IMR-90 (cell line): ENCODE data around the gene EXOC3L2. TPM values are rescaled to one million over a fixed set of nuclear protein-coding genes. Genes with fewer than 3 reads are reported as not detected.

Experiments used
- ATAC-seq: fragments of 200-7000 bp; cut with Tn5 transposase; 2 replicates; pipeline ENCODE4 v1.9.1; 2020; ENCODE audit warnings: low read depth, mild to moderate bottlenecking, moderate library complexity
- BruUV-seq: library from RNA; stranded (reverse); fragments of 400-500 nt; replicated peaks from 2 replicates; lab custom pipeline; 2021; lab: Mats Ljungman, UMichigan
- CTCF ChIA-PET: fragments of 300-600 bp; formaldehyde crosslinking; extraction: SDS; loops from one replicate; lab custom pipeline; 2021; ENCODE audit warnings: antibody characterized with exemption; lab: Yijun Ruan, JAX
- POLR2A ChIA-PET: fragments of 300-600 bp; sonication (Branson Sonifier 250); formaldehyde crosslinking; loops from one replicate; lab custom pipeline; 2022; ENCODE audit warnings: antibody characterized with exemption; ENCODE audit not compliant: unreplicated experiment; lab: Charles Lee
- DNase-seq: peaks from one replicate; pipeline ENCODE4 v3.0.0; 2013
- H2AFZ ChIP-seq: replicated peaks from 2 replicates; pipeline ENCODE3; 2013; ENCODE audit warnings: low read length, mild to moderate bottlenecking; ENCODE audit not compliant: poor library complexity
- H2AK5ac ChIP-seq: 2 replicates; pipeline ENCODE4 v1.6.1; 2013; ENCODE audit warnings: low read depth, low read length, inconsistent platforms
- H2AK9ac ChIP-seq: replicated peaks from 2 replicates; pipeline ENCODE3; 2013; ENCODE audit warnings: mild to moderate bottlenecking, low read depth, low read length, moderate library complexity; ENCODE audit not compliant: poor library complexity
- H2BK120ac ChIP-seq: 2 replicates; pipeline ENCODE4 v1.6.1; 2013; ENCODE audit warnings: low read depth, low read length, inconsistent platforms
- H2BK15ac ChIP-seq: 3 replicates; pipeline ENCODE4 v1.6.1; 2013; ENCODE audit warnings: low read depth, low read length, inconsistent platforms
- H2BK20ac ChIP-seq: 2 replicates; pipeline ENCODE4 v1.6.1; 2013; ENCODE audit warnings: low read depth, mild to moderate bottlenecking, inconsistent platforms, low read length, moderate library complexity
- H2BK5ac ChIP-seq: 2 replicates; pipeline ENCODE4 v1.6.1; 2013; ENCODE audit warnings: mild to moderate bottlenecking, low read depth, low read length, inconsistent platforms; ENCODE audit not compliant: poor library complexity, severe bottlenecking
- H3K14ac ChIP-seq: replicated peaks from 2 replicates; pipeline ENCODE4 v1.6.1; 2013; ENCODE audit warnings: low read depth, low read length, inconsistent platforms
- H3K18ac ChIP-seq: 2 replicates; pipeline ENCODE4 v1.6.1; 2013; ENCODE audit warnings: low read depth, low read length, control low read depth
- H3K23ac ChIP-seq: 2 replicates; pipeline ENCODE4 v1.6.1; 2013; ENCODE audit warnings: low read depth, low read length, inconsistent platforms
- H3K27ac ChIP-seq: 2 replicates; pipeline ENCODE4 v1.5.1; 2013; ENCODE audit warnings: mild to moderate bottlenecking, control low read depth, low read length; ENCODE audit not compliant: insufficient read depth
- H3K27me3 ChIP-seq: 2 replicates; pipeline ENCODE4 v1.6.1; 2013; ENCODE audit warnings: low read length; ENCODE audit not compliant: control insufficient read depth, insufficient read depth
- H3K36me3 ChIP-seq: 2 replicates; pipeline ENCODE4 v1.6.1; 2013; ENCODE audit warnings: low read length, mixed read lengths; ENCODE audit not compliant: control insufficient read depth, insufficient read depth
- H3K4ac ChIP-seq: 2 replicates; pipeline ENCODE4 v1.6.1; 2013; ENCODE audit warnings: low read depth, low read length, inconsistent platforms
- H3K4me1 ChIP-seq: 2 replicates; pipeline ENCODE4 v1.6.1; 2013; ENCODE audit warnings: low read length, mixed read lengths; ENCODE audit not compliant: control insufficient read depth, insufficient read depth
- H3K4me2 ChIP-seq: 2 replicates; pipeline ENCODE4 v1.6.1; 2013; ENCODE audit warnings: low read depth, mild to moderate bottlenecking, control low read depth, low read length, moderate library complexity
- H3K4me3 ChIP-seq: 2 replicates; pipeline ENCODE4 v1.5.1; 2013; ENCODE audit warnings: low read depth, mild to moderate bottlenecking, control low read depth, low read length, moderate library complexity; ENCODE audit not compliant: insufficient read depth
- H3K56ac ChIP-seq: 2 replicates; pipeline ENCODE4 v1.6.1; 2013; ENCODE audit warnings: low read length, inconsistent platforms; ENCODE audit not compliant: insufficient read depth; ENCODE audit errors: extremely low read depth
- H3K79me1 ChIP-seq, 2 experiments: 2 replicates each; pipeline ENCODE4 v1.6.1; 2013; ENCODE audit warnings: low read length in 2 of 2, inconsistent platforms in 1 of 2, low read depth in 1 of 2
- H3K9ac ChIP-seq: 2 replicates; pipeline ENCODE4 v1.6.1; 2013; ENCODE audit warnings: low read depth, low read length, control low read depth
- H3K9me1 ChIP-seq: 2 replicates; pipeline ENCODE4 v1.6.1; 2013; ENCODE audit warnings: low read length, inconsistent platforms; ENCODE audit not compliant: insufficient read depth
- H3K9me3 ChIP-seq: 2 replicates; pipeline ENCODE4 v1.6.1; 2013; ENCODE audit warnings: low read length; ENCODE audit not compliant: control insufficient read depth, insufficient read depth
- H4K20me1 ChIP-seq: 2 replicates; pipeline ENCODE4 v1.6.1; 2013; ENCODE audit warnings: low read length, inconsistent platforms; ENCODE audit not compliant: insufficient read depth
- H4K5ac ChIP-seq: 2 replicates; pipeline ENCODE4 v1.6.1; 2013; ENCODE audit warnings: mild to moderate bottlenecking, low read depth, low read length, control low read depth
- H4K8ac ChIP-seq, 2 experiments: 2 replicates each; pipeline ENCODE4 v1.6.1; 2013; ENCODE audit warnings: low read depth in 2 of 2, low read length in 2 of 2, control low read depth in 1 of 2, inconsistent platforms in 1 of 2
- H4K91ac ChIP-seq: 2 replicates; pipeline ENCODE4 v1.6.1; 2013; ENCODE audit warnings: low read depth, low read length, inconsistent platforms; ENCODE audit not compliant: insufficient read depth
- RFX5 ChIP-seq: IDR thresholded peaks from 2 replicates; pipeline ENCODE4 v1.8.0; 2012; ENCODE audit warnings: low read depth, mild to moderate bottlenecking, low read length, moderate library complexity
- WGBS, 2 experiments: methylation state at CpG; one replicate each; pipeline versions ENCODE4 v1.1.5 to v1.1.7; 2013; ENCODE audit warnings: missing lambda C conversion rate in 2 of 2; ENCODE audit not compliant: insufficient read length in 1 of 2; ENCODE audit errors: extremely low coverage in 2 of 2; 5-methylcytosine and 5-hydroxymethylcytosine counted together
- dilution Hi-C: fragments of 300-500 bp; cut with HindIII; formaldehyde crosslinking; loops from one replicate; pipeline ENCODE4 v1.14.3; 2018; ENCODE audit warnings: low sequenced_read_pairs; ENCODE audit not compliant: unreplicated experiment
- in situ Hi-C: fragments of 300-500 bp; cut with MboI; formaldehyde crosslinking; loops from 3 replicates; pipeline ENCODE4 v1.14.3; 2019; ENCODE audit warnings: low sequenced_read_pairs, inconsistent platforms, mixed read lengths
- intact Hi-C: fragments of 100-400 bp; cut with micrococcal nuclease; formaldehyde crosslinking; loops from 2 replicates; pipeline ENCODE4 v1.10.0; 2022
- polyA plus RNA-seq, 3 experiments: library from polyadenylated mRNA; depleted of rRNA; stranded (reverse); fragments of >200 nt; gene quantifications; 2 replicates each; pipeline ENCODE4 v1.2.3, GENCODE V29; 2012; ENCODE audit warnings: low replicate concordance in 1 of 3
- total RNA-seq: library from RNA; depleted of rRNA; stranded (reverse); fragments of >200 nt; gene quantifications from 2 replicates; pipeline ENCODE4 v1.2.3, GENCODE V29; 2012

The EXOC3L2 gene
- total and polyA plus RNA-seq, 2 of the 4 experiments (the other 2 are of a cell fraction), result 0.03 TPM; not detected in 1

DNA sequence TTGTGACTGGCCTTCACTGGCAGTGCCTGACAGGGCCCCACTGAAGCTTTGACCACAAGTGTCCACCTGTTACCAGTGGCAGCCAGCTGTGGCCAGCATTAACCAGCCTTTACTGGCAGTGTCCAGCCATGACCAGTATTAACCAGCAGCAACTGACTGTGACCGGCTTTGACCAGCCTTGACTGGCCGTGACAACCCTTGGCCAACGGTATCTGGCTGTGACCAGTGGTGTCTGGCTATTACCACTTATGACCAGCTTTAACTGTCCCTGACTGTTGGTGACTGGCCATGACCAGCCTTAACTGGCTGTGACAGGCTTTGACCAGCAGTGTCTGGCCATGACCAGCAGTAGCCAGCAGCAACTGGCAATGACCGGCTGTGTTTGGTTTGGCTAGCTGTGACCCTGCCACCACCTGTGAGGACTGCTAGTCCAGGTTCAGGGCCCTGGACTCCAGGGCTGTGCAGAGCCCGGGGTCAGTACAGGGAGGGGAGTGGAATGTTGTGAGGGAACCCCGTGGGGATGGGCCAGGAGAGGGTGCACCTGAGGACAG, 45.2 kb upstream of the EXOC3L2 start:
- peaks cover 2% of the 10 kb centered on the region; the same call in 1 of the 2 replicates for H3K9me1 ChIP-seq
- TF ChIP-seq RFX5, result no peak
- POLR2A ChIA-PET, result no interaction called here
- no peak overlapping the region for H2BK5ac ChIP-seq
- intact Hi-C loops, result no loop called here
- 0 out of 4 replicates have a peak, but pooled peaks cover 0 to 1% of the 10 kb centered on the region in 2 experiments for H3K79me1 ChIP-seq
- no peak overlapping the region for H3K27ac ChIP-seq
- no peak overlapping the region for H3K4me3 ChIP-seq
- no peaks in the 10 kb centered on the region for H3K4me1 ChIP-seq
- peaks cover 43% of the 10 kb centered on the region for H3K36me3 ChIP-seq
- H3K9ac ChIP-seq, result no peak overlapping the region
- no peaks in the 10 kb centered on the region for H3K27me3 ChIP-seq
- in situ Hi-C loops, result no loop called here
- DNase-seq (no peak), ATAC-seq (no peak)
- no peak overlapping the region for H3K14ac ChIP-seq
- H2AFZ ChIP-seq, result no peak overlapping the region
- H3K9me3 ChIP-seq, result no peaks in the 10 kb centered on the region; the same call in 1 of the 2 replicates
- no peak overlapping the region for H3K18ac ChIP-seq
- H3K4me2 ChIP-seq, result no peak overlapping the region
- H3K56ac ChIP-seq, result no peak overlapping the region
- H2AK5ac ChIP-seq, result no peak overlapping the region
- no peak overlapping the region for H3K4ac ChIP-seq
- H2BK20ac ChIP-seq, result no peak overlapping the region
- H3K23ac ChIP-seq, result no peak overlapping the region
- no peak overlapping the region for H4K8ac ChIP-seq
- H2BK120ac ChIP-seq, result no peak overlapping the region
- WGBS, 2 experiments, result 91% methylated on average over 4 of the region's 6 CpGs; no CpG with 5 or more reads in 1 of the 2 experiments
- no peak overlapping the region for H2AK9ac ChIP-seq
- CTCF ChIA-PET, result no interaction called here
- no peak overlapping the region for H4K5ac ChIP-seq
- no peak overlapping the region for H4K91ac ChIP-seq
- no peak overlapping the region for H2BK15ac ChIP-seq
- BruUV-seq, result no TSS peak
- dilution Hi-C loops, result no loop called here
- H4K20me1 ChIP-seq, result no peaks in the 10 kb centered on the region
